Stimulated activated CD8-positive, alpha-beta memory T cell treated with anti-CD3 and anti-CD28 coated beads, Interleukin-12 subunit alpha, Interleukin-12 subunit beta, amount 100 ng/mL, for 24 hours (primary cell): ENCODE measurements around the gene ZNF219.
A peak's percentile ranks its signal among the peaks of the same experiment; 100 is the strongest.

Source experiments
- DNase-seq: peaks from one replicate; pipeline ENCODE4 v3.0.0-alpha.2; 2020; ENCODE audit errors: extremely low read depth

The ZNF219 gene

DNA sequence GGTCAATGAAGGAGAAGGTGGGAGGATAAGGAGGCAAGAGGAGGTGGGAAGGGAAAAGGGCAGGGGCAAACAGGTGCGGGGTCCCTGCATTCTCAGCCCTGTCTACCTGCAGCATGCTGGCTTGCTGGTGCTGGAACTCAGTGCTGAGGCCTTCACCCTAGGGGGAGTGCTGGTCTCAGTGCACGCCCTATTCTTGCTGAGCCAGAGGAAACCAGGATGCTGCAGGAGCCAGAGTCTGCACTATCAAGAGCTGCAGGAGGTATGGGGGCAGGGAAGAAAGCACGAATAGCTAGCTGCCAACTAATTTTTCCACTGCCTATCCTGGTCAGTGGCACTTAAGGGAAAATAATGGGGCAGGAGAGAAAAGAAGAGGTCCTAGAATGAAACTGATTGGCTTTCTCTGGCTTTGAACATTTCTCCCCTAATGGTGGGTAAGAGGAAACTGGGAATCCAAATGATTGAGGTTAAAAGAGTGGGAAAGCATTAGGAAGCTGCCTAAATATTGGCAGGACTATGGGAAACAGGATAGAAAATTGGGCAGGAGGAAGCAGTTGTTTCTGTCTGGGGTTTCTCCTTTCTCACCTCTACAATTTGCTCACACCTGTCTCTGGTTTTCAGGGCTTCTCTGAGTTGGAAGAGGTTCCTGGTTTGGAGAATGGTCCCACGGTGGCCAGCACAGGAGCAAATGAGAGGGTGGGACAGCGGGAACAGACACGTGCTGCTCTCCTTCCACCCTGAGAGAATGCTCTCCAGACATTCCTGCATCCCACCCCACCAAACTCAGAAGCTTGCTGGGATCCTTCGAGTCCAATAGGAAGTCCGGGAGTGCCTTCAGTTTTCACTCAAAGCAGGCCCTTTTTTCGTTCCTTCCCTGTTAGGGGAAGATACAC is 4.3 kb upstream of the ZNF219 start:
- DNase-seq: no peak

DNA sequence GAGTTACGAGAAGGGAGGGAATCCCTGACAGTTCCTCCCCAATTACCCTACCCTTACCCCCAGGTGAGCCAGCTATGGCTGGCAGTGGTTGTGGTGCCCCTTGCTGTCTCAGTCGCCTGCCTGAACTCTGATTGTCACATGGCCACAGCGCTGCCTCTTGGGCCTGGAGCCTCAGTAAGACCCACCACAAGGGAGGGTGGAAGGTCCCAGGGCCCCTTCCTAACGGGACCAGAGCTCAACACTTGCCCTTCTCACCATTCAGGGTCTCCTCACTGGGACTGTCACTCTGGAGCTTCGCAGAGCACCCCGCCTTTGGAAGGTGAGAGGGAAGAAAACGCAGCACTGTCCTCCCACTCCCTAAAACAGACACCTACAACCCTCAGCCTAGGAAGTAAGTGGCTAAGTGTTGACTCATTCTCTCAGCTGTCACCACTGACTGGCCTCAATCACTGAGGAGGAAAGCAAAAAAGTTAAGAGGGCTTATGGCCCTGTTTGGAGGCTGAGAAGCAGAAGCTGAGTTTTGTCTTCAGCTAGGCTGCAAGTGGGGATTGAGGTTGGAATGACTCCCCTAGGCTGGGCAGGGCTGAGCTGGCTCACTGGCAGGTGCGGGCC is 3.5 kb upstream of the ZNF219 start:
- DNase-seq: no peak

DNA sequence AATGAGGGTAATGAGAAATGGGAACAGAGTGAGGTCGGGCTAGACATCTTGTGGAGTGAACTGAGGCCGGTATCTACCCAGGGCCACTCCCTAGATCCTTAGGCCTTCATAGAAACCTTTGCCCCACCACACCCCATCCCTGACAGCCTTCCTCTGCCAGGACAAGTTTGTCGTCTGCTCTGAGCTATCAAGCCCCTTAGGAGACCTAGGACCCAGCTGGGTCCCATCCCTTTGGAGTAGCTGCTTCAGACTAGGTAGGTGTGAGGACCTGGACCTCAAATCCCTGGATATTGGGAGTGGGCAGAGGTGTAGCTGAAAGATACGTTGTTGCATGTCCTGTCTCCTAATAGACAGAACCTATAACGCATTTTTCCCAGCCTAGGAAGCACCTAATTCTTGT is 2.5 kb upstream of the ZNF219 start, which contains the start of gene TMEM253:
TMEM253 (plus strand) TSS at position 136 of the 400 bp plus-strand sequence. CDS start 278 bp downstream, outside the sequence.
- no peak for DNase-seq

DNA sequence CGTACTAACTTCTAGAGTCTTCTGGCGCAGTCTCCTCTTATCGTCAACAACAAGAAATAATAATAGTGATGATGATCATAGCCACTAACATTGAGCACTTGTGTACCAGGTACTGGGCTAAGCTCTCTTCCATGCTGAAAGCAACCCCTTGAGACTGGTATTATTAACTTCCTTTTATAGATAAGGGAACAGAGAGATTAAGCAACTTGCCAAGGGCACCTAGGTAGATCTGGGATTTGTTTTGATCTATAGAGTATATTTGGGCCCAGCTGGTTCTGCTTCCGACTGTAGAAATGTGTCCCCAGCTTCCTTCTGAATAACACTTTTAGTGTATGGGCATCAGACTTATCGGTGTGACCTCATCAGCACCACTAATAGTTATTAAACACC is 1.1 kb upstream of the ZNF219 start:
- no peak for DNase-seq

DNA sequence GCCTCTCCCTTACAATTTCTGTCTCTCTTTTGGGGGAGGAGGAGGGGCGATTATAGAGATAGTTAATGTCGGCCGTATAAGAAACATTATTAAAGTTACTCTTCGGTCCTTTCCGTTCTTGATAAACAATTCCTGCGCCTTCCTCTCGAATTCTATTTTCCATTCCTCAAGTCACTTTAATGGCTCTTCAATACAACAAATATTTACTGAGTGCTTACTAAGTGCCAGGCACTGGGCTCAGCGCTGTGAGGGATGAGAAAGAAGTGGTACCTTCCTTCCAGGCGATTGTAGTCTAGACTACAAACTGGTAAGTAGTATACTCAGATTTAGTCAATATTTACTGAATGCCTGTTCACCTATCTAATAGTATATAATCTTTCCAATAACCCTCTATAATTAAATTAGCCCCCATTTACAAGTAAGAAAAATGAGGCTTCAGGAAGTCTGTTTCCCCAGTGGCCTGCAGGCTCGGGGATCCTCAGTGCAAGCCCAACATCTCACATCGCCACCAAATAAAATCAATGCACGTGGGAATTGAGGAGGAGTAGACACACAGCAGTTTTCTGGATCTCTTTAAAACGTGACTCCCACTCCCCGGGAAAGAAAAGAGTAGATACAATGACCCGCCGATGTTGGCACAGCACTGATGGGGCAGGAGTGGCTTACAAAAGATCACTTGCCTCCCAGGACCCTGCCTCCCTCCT is 589 bp upstream of the ZNF219 start:
- no peak for DNase-seq

DNA sequence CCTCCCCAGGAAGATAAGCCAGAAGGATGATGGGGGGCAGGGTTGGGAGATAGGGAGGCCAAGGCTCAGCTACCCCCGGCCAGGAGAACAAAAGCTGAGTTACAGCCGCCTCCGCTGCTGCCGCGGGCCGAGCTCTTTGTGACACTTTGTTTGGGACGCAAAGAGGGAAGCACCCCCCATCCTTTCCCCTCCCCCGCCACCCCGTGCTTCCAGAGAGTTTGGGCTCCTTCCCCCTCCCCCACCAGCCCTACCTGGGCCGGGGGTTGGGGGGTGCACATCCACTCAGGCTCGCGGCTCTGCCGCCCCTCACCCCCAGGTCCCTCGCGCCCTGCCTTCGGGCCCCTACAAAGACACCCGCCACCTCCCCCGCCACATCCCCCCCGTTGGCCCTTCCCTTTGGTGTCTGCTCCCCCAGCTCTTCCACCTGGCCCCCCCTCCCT is 799 bp downstream of the ZNF219 start:
- no peak for DNase-seq

DNA sequence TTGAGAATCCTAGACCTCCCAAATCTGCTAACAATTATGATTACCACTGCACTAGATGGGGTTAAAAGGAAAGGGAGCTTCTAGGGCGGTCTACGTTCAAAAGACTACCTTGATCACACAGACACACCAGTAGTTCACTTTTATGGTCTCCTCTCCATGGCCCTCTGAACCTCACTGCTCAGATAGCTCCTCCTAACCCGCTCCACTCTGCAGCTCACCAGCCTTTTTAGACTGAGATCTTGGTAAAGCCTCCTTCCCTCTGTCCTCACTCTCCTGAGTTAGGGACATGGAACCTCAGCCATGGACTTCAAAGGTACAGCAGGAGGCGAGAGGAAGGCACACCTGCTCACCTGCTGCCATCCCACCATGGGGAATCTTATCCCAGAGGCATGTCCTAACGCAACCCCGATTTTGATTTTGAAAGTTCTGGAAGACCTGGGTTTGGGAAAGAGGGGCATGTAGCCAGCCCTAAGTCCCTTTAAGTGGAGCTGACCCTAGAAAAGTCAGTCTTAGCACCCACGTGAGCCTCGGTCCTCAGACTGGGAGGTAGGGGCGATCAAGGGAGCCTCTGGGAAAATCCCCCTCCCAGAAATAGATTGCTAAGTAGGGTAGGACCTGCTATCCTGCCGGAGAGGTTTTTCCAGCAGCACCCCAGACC is 1.3 kb downstream of the ZNF219 start:
- no peak for DNase-seq

DNA sequence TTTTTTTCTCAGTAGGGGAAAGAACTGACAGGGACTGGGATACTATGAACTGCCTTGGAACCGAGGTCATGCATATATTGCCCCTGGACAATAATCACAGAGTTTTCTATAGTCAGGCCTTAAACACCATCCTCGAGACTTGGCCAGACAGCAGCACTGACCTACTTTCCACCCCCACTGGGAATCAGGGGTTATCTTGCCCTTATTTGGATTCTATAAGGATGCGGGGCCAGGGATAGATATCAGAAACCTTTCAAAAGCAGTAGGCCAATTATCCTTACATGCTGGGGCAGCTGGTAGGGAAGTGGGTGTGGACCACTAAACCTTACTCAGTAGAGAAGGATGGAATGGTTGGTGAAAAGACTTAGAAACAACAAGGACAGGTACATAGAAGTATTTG is 2.0 kb downstream of the ZNF219 start:
- no peak for DNase-seq

DNA sequence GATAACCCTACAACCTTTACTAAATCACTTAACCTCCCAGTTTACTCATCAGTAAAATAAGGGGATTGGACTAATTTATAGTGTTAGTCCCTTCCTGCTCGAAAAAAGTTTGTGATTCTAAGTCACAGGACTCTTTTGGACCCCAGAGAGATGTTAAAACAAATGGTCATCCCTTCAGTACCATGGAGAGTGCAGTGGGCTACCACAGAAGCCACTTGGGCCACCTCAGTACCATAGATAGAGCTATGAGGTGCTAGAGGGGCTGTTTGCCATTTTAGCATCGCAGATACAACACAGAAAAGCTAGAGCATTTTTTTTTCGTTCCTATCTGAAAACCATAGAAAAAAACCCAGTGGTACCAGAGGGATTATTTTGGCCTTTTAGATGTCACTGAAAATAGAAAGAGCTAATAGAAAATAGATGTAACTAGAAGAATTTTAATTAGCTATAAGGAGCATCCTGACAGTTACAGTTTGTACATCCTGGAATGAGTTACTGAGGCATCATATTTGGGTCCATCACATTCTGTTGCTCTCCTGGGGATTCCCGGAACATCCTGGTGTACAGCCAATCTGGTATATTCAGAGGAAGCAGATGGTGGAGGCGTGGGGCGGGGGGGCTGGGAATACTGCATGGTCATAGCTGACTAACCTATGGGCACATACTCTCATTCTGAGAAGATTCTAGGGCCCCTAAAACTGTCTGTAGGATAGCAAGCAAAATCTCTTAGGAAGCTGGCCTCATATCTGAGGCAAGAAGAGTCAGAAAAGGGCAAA is 2.8 kb downstream of the ZNF219 start:
- no peak for DNase-seq

DNA sequence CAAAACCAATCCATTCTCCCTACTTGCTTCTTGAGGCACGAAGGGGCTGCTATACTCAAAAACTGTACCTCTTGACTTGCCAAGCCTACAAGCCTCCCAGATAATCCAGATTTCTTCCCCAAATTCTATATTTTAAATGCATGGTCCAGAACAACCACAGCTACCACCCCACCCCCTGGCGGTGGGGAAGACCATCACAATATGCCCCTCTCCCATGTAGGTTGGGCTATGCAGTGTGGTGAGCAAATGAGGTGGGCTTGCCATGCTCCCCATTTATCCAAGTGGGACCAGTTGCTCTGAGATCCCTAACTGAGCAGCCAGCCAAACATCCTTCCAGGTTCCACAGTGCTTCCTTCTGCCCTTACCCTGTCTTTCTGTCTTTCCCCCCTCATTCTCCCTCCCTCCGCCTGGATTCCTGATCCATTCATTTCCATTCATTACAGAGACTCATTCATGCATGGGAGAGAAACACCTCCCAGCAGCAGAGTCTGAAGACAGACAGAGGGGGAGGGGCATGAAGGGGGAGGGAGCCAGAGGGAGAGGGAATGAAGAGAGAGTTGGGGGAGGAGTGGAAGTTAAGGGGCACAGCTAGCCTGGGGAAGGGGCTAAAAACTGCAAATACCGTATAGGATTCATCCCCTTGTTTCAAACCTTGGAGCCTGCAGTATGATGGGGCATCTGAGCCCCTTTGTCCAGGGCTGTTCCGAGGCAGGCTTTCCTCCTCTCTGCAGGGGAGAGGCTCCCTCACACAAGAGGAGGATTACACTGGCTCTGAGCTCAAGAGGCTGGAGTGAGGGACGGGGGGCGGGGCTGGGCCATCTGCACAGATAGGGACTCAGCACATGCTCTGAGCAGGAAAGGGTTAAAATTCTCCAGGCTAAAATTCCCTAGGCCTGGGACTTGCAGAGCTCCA is 4.4 kb downstream of the ZNF219 start:
- DNase-seq: no peak

DNA sequence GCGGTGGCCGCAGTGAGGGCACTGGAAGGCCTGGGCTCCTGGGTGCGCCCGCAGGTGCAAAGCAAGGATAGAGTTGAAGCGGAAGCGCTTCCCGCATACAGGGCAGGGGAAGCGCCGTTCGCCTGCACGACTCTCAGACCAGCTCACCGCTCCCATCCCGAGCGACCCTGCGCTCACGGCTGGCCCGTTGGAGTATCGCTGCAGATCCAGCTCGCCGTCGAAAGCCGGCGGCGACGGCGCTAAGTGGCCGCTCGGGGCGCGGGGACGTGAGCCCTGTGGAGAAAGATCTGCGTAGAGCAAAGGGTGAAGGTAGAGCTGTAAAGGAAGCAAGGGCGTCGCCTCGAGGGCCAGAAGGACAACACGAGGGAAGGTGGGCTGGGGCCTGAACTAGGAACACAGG is 5.4 kb downstream of the ZNF219 start:
- no peak for DNase-seq

DNA sequence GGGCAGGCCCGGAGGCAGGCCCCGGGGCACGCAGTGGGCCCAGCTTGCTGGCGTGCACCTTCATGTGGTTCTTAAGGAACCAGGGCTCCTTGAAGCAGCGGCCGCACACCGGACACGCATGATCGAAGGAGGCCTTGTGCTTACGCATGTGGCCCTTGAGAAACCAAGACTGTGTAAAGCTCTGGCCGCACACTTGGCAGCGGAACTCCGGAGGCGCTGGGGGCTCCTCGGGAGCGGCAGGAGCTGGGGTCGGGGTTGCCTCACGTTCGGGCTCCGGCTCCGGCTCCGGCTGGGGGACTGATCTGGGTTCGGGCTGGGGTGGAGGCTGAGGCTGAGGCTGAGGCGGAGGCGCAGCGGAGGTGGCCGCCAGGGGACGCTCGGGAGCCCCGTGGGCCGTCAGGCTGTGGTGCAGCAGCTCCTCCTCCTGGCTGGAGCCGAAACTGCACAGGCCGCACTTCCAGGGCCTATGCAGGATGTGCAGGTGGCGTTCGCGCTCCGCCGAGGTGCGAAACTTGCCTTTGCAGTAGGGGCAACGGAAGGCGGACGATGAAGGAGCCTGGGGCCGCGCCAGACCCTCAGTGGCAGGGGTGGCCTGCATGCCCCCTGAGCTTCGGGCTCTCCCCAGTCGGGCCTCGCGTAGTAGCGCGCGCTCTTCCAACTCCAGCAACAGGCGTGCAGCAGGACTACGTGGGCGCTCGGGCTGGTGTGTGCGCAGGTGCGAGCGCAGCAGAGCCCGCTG is 6.0 kb downstream of the ZNF219 start:
- DNase-seq: peak; percentile 73

DNA sequence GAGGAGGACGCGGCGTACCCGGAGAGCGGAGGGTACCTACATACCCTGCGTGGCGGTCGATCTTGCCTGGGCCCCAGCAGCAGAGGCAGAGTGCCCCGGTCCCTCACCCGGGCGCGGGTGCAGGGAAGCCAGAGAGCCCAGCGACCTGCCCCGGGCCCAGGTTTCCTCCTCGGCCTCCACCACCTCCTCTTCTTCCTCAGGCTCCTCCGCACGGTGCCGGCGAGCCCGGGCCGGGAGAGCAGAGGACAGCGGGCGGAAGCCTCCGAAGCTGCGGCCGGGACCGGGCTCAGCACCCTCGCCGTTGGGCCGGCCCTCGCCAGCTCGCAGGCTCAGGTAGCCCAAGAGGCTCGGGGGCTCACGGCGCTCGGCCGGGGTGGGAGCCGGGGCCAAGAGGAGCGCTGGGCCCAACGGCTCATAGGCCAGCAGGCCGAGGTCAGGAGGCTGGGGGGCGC is 6.6 kb downstream of the ZNF219 start:
- no peak for DNase-seq

DNA sequence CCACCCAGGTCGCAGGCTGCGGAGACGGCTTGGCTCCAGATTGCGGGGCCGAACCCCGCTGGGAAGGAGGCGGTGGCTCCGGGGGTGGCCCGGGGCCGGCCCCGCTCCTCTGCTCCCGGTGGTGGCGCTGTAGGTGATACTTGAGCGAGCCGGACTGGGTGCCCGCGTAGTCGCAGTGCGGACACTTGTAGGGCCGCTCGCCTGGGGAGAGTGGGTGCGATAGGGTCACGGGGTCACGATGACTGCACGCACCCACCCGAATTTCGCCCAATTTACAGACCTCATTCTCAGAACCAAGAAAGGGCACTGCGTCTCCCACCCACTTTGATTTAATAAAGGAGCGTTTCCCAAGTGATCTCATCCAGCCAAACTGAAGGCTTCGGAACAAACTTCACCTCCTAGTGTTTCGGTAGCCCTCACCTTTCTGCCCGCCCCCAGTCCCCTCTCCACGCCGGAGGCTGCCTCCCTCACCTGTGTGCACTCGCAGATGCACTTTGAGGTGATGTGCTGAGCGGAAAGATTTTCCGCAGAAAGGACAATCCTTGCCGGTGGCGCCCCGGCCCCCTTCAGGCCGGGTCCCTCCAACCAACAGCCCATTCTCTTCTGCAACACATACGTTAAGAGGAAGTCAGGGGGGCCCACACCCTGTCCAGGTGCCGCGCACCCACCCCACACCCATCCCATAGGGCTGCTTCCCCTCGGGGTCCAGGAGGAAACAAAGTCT is 7.4 kb downstream of the ZNF219 start:
- no peak for DNase-seq

DNA sequence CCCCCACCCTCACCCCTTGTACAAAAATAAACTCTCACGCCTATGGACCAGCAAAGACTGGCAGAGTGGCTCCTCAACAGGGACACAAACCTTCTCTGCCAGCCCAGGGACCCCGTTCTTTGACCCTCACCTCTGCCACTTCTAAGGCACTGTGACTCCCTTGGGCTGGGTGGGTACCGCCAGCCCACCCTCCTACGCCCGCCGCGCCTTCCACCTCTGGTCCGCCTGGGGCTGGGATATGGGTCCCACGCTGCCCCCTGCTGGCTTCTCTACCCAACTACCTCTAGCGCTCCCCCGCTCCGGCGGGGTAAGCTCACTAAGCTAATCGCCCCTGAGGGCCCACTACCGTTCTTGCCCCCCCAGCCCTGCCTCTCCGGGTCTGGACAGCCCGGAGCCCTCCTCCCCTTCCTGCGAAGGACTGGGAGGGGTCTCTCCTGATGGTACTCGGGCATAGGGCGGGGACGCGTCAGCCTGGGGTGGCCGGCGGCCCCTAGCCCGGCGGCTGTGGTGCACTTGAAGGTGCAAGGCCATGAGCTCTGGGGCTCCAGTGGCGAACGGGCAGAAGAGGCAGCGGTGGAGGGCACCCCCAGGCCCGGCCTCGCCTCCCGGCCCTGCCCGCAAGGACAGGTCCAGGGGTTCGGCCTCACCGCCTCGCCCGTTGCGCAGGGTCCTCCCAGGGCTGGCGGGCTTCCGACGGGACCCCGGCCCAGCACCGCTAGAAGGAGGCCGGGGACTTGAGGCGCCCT is 8.1 kb downstream of the ZNF219 start:
- DNase-seq: no peak

DNA sequence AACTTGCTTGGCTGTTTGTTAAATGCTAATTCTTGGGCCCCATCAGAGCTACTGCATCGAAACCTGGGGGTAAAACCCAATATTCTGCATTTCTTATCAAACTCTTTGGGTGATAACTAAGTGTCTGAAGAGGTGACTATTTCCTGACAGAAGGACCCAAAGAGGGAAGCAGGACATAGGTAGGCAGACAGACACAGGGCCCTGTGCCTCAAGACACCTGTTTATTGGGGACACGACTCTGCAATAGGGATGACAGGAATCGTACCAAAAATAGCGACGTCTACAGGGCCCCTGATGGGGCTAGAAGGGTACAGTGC is 8.6 kb downstream of the ZNF219 start:
- no peak for DNase-seq

DNA sequence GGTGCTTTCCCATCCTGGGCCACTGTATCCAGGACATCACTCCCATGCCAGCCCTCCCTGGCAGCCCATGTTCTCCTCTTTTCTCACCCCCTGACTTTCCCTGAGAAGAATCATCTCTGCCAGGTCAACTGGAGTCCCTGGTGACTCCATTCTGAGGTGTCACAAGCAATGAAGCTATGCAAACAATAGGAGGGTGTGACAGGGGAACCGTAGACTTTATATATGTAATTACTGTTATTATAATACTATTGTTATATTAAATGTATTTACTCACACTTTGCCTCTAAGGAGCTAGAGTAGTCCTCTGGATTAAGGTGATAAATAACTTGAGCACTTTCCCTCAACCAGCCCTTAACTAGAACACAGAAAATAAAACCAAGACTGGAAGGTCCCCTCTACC is 9.2 kb downstream of the ZNF219 start:
- DNase-seq: no peak

DNA sequence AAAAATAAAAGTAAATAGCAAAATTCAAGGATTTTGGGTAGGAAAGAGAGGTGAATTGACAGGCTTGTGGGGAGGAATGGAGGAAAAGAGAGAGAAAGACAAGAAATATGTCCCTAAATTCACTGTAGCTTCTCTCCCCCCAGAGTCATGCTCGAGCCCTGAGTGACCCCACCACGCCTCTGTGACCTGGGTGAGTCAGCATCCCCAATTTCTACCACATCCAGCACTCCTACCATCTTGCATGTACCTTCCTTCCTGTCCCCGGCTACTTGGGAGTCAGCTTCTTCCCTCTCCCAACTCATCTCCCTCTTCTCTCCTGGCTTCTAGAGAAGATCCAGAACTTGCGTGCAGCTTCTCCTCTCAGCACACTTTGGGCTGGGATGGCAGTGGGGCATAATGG is 9.8 kb downstream of the ZNF219 start:
- DNase-seq: no peak
